Lower lobe of right lung (tissue), 2 donors: ENCODE results near the gene STEAP1B. TPM values are rescaled to one million over a fixed set of nuclear protein-coding genes. Genes with fewer than 3 reads are reported as not detected.
"Not testable (repeated sequence)": the region's sequence is repeated elsewhere in the genome, so short reads cannot be mapped to it uniquely, and the experiment has no call there.

Experiments used
- ATAC-seq, 2 donors: fragments of 200-7000 bp; cut with Tn5 transposase; one replicate each; pipeline ENCODE4 v1.9.1; 2020 to 2022; ENCODE audit warnings: mild to moderate bottlenecking in 2 of 2, moderate library complexity in 2 of 2
- DNase-seq: peaks from one replicate; pipeline ENCODE4 v3.0.0-alpha.2; 2020
- H3K27ac ChIP-seq: fragments of 200-600 bp; one replicate; pipeline ENCODE4 v1.8.0; 2022
- H3K27me3 ChIP-seq: fragments of 200-600 bp; one replicate; pipeline ENCODE4 v1.8.0; 2022; ENCODE audit warnings: low read depth
- H3K36me3 ChIP-seq: fragments of 200-600 bp; one replicate; pipeline ENCODE4 v1.8.0; 2022; ENCODE audit warnings: mild to moderate bottlenecking
- H3K4me1 ChIP-seq: fragments of 200-600 bp; one replicate; pipeline ENCODE4 v1.8.0; 2022
- H3K4me3 ChIP-seq: fragments of 200-600 bp; one replicate; pipeline ENCODE4 v1.8.0; 2022; ENCODE audit warnings: mild to moderate bottlenecking
- H3K9me3 ChIP-seq: fragments of 200-600 bp; one replicate; pipeline ENCODE4 v1.8.0; 2022
- intact Hi-C: fragments of 100-400 bp; cut with DNase I; formaldehyde crosslinking; loops from one replicate; pipeline ENCODE4 v1.11.0; 2022
- long read RNA-seq: library from polyadenylated mRNA; unstranded; transcript quantifications from one replicate; pipeline ENCODE4 v2.0.0, GENCODE V29; 2021
- total RNA-seq: library from RNA; stranded (reverse); fragmentation: NEBNext Ultra II Directional; extraction: Animal tissue kit (Norgen Biotek cat#: 25700); gene quantifications from one replicate; pipeline ENCODE4 v1.2.1, GENCODE V29; 2021
- TF ChIP-seq, protein P1 (sequence below): fragments of 200-600 bp; IDR thresholded peaks from one replicate; pipeline ENCODE4 v1.8.0; 2022; ENCODE audit warnings: antibody characterized with exemption, mild to moderate bottlenecking
- donor health status: DM: no; HTN: yes; CAD: no; lungs with severe emphysema.

The STEAP1B gene
- total RNA-seq, result 1.5 TPM
- long read RNA-seq, partial matches to known transcripts, result 0 of 141 reads
- long read RNA-seq, other reads (novel, unspliced or antisense), result 141 of 141 reads

DNA sequence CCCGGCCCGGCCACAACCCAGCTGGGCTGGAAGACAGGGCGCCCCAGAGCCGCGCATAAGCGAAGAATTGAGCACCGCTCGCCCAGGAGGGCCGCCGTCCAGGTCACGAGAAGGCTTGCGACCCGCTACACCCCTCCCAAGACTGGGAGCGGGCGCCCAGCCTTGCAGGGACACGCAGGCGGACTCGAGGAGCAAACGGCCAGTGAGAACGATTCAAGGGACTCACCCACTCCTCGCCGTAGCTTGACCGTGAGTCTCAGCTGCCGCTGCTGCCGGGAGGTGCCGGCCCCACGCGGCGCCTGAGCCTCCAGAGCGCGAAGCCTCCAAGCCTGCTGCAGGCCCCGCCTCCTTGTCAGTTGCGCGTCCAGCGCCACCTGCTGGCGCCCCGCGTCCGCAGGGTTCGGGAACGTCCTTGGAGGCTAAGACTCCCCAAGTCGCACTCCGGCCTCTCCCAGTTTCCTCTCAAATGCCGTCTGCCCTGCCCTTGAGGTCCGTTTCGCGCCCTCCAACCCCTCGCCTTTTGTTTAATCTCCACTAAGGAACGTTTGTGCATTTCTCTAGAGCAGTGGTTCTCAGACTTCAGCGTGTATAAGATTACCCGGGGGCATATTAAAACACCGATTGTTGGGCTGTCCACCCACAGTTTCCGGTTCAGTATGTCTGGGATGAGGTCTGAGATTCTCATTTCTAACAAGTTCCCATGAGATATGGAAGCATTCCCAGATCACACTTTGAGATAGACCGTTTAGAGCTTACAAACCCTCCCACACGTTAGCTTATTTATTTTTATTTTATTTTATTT, at the start of gene STEAP1B:
Gene STEAP1B, minus strand, starts transcription at position 301 of the 802 bp plus-strand sequence. CDS start 5,333 bp downstream, outside the sequence.
- ATAC-seq (peak; percentile 98), DNase-seq (peak; percentile 90)
- H3K4me3 ChIP-seq, result peak within 1 kb of the TSS; percentile 46
- H3K36me3 ChIP-seq, H3K27me3 ChIP-seq, H3K9me3 ChIP-seq, intact Hi-C loops, H3K4me1 ChIP-seq, H3K27ac ChIP-seq: not testable (repeated sequence)
- TF ChIP-seq, protein P1, sequence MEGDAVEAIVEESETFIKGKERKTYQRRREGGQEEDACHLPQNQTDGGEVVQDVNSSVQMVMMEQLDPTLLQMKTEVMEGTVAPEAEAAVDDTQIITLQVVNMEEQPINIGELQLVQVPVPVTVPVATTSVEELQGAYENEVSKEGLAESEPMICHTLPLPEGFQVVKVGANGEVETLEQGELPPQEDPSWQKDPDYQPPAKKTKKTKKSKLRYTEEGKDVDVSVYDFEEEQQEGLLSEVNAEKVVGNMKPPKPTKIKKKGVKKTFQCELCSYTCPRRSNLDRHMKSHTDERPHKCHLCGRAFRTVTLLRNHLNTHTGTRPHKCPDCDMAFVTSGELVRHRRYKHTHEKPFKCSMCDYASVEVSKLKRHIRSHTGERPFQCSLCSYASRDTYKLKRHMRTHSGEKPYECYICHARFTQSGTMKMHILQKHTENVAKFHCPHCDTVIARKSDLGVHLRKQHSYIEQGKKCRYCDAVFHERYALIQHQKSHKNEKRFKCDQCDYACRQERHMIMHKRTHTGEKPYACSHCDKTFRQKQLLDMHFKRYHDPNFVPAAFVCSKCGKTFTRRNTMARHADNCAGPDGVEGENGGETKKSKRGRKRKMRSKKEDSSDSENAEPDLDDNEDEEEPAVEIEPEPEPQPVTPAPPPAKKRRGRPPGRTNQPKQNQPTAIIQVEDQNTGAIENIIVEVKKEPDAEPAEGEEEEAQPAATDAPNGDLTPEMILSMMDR, result peak; percentile 89

DNA sequence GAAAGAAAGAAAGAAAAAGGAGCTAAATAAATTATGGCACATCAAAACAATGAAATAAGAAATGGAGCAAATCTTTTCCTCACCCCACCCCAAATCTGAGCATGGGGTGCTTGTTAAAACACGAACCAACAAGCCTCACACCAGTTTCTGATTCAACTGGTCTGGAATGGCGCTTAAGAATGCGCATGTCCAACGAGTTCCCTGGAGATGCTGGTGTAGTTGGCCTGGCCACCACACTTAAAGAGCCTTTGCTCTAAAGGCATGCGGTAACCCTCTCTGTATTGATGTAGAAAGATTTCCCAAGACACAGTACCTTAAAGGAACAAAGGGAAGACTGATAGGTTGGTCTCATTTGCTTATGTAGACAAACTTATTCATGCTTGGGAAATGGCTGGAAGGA, 49.1 kb upstream of the STEAP1B start:
- peaks cover 39% of the 10 kb centered on the region for H3K27me3 ChIP-seq

DNA sequence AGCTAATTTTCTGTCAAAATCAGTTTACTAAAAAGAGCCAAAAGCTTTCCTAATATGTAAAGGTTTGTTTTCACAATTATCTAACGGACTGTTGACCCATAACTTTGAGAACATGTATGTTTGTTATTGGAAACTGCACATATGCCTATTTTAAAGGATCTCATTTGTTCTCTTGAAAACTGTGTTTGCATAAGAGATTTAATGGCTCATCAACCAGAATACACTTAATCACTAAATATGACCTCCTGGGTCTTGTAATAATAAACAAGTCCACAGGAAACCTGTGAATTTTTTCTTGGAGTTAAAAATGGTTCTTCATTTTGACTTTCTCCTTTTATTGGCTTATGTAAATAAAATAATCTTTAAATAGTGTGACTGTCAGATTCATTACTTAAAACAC, 48.3 kb upstream of the STEAP1B start:
- TF ChIP-seq, protein P1, result no peak
- Histone ChIP-seq H3K4me1 (peaks cover 11% of the 10 kb centered on the region), H3K4me3 (no peak overlapping the region), H3K27me3 (peaks cover 44% of the 10 kb centered on the region), H3K27ac (no peak overlapping the region), H3K9me3 (no peaks in the 10 kb centered on the region), H3K36me3 (no peaks in the 10 kb centered on the region)
- intact Hi-C loops, result no loop called here
- ATAC-seq, result no peak
- no peak for DNase-seq

More for the DNA sequence above, 49.1 kb upstream of the STEAP1B start:
- no peak for DNase-seq
- Histone ChIP-seq H3K27ac (no peak overlapping the region), H3K4me3 (no peak overlapping the region), H3K36me3 (no peaks in the 10 kb centered on the region), H3K9me3 (no peaks in the 10 kb centered on the region), H3K4me1 (peaks cover 11% of the 10 kb centered on the region)
- intact Hi-C loops, result no loop called here
- TF ChIP-seq, protein P1, result no peak
- no peak for ATAC-seq

DNA sequence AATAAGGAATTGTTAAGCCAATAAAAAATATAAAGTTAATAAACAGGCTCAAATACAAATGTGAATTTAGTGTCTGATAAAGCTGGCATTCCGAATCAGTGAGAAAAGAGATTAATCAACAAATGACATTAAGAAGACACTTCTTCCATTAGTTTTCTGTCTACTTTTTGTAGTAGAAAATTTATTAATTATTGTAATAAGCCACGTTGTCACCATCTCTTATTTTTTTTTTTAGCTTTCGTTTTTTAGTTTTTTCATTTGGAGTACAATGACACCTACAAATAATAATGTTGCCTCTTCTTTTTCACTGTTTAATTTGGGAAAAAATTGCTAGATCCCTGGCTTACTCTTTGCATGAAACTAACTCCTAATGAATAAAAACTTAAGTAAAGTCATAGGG, 46.8 kb upstream of the STEAP1B start:
- DNase-seq, result no peak
- no peaks in the 10 kb centered on the region for H3K36me3 ChIP-seq
- H3K4me3 ChIP-seq, result no peak overlapping the region
- no peak for ATAC-seq
- H3K4me1 ChIP-seq, result peaks cover 11% of the 10 kb centered on the region
- TF ChIP-seq, protein P1, result no peak
- intact Hi-C loops, result no loop called here
- H3K27ac ChIP-seq, result no peak overlapping the region
- H3K27me3 ChIP-seq, result peaks cover 46% of the 10 kb centered on the region
- no peaks in the 10 kb centered on the region for H3K9me3 ChIP-seq

DNA sequence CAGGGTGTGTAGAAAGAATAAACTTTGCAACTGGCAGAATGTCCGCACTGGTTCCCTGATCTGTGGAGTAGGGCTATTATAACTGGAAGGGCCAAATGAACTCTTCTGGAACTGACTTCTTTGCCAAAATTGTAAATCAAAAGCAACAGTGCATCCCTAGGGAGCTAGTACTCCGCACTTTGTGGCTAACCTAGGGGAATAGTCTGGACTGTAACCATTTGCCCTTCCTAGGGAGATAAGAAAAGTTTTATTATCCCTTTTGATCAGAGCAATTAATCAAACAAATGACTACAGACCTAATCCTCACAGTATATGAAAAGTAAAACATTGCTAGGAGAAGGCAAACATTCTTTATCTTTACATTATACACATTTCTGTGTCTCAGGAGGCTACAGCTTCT, 45.5 kb upstream of the STEAP1B start:
- DNase-seq (no peak), ATAC-seq (no peak)
- intact Hi-C loops, result no loop called here
- H3K9me3 ChIP-seq, result no peaks in the 10 kb centered on the region
- peaks cover 11% of the 10 kb centered on the region for H3K4me1 ChIP-seq
- H3K27ac ChIP-seq, result no peak overlapping the region
- peaks cover 36% of the 10 kb centered on the region for H3K27me3 ChIP-seq
- TF ChIP-seq, protein P1, result no peak
- H3K4me3 ChIP-seq, result no peak overlapping the region
- H3K36me3 ChIP-seq, result no peaks in the 10 kb centered on the region
